ENCODE data around the gene RBMS1.

Gene RBMS1

GRCh38 chr2:160324161-160324800 is 169.3 kb downstream of the RBMS1 start:
- peaks cover 0 to 45% (median 17%) of the 10 kb centered on the region in 4 donors for H3K4me1 ChIP-seq
- peak; percentile 65 to 70 for DNase-seq
- TF ChIP-seq CTCF (IDR thresholded peaks at IDR 0.05): peak; percentile 67 to 69
- no peaks in the 10 kb centered on the region for H3K36me3 ChIP-seq
- no peaks in the 10 kb centered on the region for H3K9me3 ChIP-seq
- H3K27me3 ChIP-seq: no peaks in the 10 kb centered on the region
- no peak overlapping the region for H3K27ac ChIP-seq
- intact Hi-C loops (cut with DNase I; ENCODE audit: low total_unique reads): loop anchor here (5.0 kb wide), 1 partner anchor 643 kb away; no protein-coding TSS in a partner anchor
- no peak overlapping the region for H3K4me3 ChIP-seq

DNA sequence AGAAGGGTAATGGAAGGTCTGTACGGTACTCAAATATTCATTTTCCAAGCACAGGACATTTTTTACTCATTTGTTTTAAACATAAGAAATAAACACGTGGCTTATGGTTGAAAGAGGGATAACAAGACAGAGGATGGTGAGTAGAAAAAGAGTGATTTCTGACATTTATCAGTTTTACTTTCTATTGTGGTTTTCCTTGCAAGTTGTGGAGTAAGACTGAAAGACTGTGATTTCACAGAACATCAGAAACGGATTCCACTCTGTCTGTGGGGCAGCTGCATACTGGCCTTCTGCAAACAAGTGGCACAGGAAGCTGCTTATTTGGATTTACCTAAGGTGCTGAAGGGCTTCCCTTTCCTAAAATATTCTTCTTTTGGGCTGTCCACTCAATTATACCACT is 171.3 kb downstream of the RBMS1 start:
- Histone ChIP-seq H3K4me1 (peaks cover 0 to 42% (median 20%) of the 10 kb centered on the region in 4 donors), H3K27ac (no peak overlapping the region), H3K27me3 (no peaks in the 10 kb centered on the region), H3K36me3 (no peaks in the 10 kb centered on the region), H3K4me3 (no peak overlapping the region), H3K9me3 (no peaks in the 10 kb centered on the region)
- intact Hi-C loops (cut with DNase I; ENCODE audit: low total_unique reads): loop anchor here (5.0 kb wide), 1 partner anchor 645 kb away; no protein-coding TSS in a partner anchor
- DNase-seq: no peak
- TF ChIP-seq CTCF (IDR thresholded peaks at IDR 0.05): no peak

DNA sequence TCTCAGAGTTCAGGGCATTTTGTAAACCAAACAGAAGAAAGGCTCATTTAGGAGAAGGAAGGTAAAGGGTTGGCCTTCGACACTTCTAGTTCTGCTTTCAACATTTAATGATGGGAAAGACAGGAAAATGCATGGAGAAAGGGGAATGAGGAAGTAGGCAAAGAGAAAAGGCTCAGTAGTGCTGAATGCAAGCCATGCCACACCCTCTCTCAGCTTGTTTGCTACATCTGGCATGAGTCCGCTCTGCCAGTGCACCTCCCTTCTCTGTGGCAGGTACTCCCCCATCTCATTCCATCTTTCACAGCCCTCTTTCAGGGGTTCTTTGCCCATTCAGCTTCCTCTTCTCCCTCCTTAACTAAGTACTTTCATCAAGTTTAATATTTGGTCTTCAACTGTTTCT is 172.6 kb downstream of the RBMS1 start:
- Histone ChIP-seq H3K4me1 (peaks cover 0 to 46% (median 27%) of the 10 kb centered on the region in 4 donors), H3K27ac (no peak overlapping the region)

DNA sequence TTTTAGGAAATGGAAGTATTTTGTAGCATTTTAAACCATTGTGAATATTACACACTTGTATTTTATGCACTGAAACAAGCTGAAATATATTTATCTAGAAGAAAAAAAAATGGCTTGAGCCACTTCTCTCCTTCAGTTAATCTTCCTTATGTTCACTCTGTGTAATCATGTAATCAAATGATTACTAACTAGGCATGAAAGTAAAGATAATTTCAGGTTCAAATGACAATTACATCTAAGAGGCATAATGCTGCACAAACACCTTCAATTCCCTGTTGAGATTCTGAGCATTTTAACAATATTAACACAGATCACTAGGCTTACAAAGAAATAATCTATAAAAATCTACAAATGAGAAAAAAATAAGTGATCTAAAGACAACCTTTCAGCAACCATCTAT is 173.9 kb downstream of the RBMS1 start:
- intact Hi-C loops (cut with DNase I; ENCODE audit: low total_unique reads): loop anchor here (5.0 kb wide), 1 partner anchor 648 kb away; no protein-coding TSS in a partner anchor

More for the DNA sequence above, 172.6 kb downstream of the RBMS1 start:
- Histone ChIP-seq H3K4me3 (no peak overlapping the region), H3K9me3 (no peaks in the 10 kb centered on the region), H3K36me3 (no peaks in the 10 kb centered on the region), H3K27me3 (no peaks in the 10 kb centered on the region)
- DNase-seq: no peak
- intact Hi-C loops (cut with DNase I; ENCODE audit: low total_unique reads): loop anchor here (5.0 kb wide), 1 partner anchor 646 kb away; no protein-coding TSS in a partner anchor
- no peak for TF ChIP-seq CTCF (IDR thresholded peaks at IDR 0.05)

GRCh38 chr2:160318218-160318617 is 175.4 kb downstream of the RBMS1 start:
- TF ChIP-seq CTCF (IDR thresholded peaks at IDR 0.05): no peak
- no peak for DNase-seq
- Histone ChIP-seq H3K27ac (no peak overlapping the region), H3K9me3 (no peaks in the 10 kb centered on the region), H3K4me3 (no peak overlapping the region), H3K36me3 (no peaks in the 10 kb centered on the region), H3K27me3 (no peaks in the 10 kb centered on the region), H3K4me1 (peaks cover 0 to 60% (median 24%) of the 10 kb centered on the region in 4 donors)
- intact Hi-C loops (cut with DNase I; ENCODE audit: low total_unique reads): no loop called here

More for the DNA sequence above, 173.9 kb downstream of the RBMS1 start:
- Histone ChIP-seq H3K27ac (no peak overlapping the region), H3K4me1 (peaks cover 0 to 48% (median 27%) of the 10 kb centered on the region in 4 donors), H3K27me3 (no peaks in the 10 kb centered on the region), H3K36me3 (no peaks in the 10 kb centered on the region), H3K4me3 (no peak overlapping the region), H3K9me3 (no peaks in the 10 kb centered on the region)
- DNase-seq: no peak
- no peak for TF ChIP-seq CTCF (IDR thresholded peaks at IDR 0.05)

Data from tibial artery (tissue), 4 donors.